PC-3 (cell line): ENCODE results near the gene FOXP1.

Experiments used
- EZH2 ChIP-seq: fragments of 300-600 bp; sonication (generic); IDR thresholded peaks from one replicate; pipeline ENCODE4 v1.6.1; 2017; ENCODE audit warnings: antibody characterized with exemption, mild to moderate bottlenecking, low read length; ENCODE audit not compliant: unreplicated experiment
- EZH2phosphoT487 ChIP-seq: fragments of 300-600 bp; sonication (generic); IDR thresholded peaks from 2 replicates; pipeline ENCODE4 v1.6.1; 2018; ENCODE audit warnings: mild to moderate bottlenecking, antibody characterized with exemption, low read length, borderline replicate concordance
- TF ChIP-seq, protein P1 (sequence below): fragments of 300-600 bp; sonication (generic); conservative IDR thresholded peaks from 2 replicates; pipeline ENCODE4 v1.5.1; 2017; ENCODE audit warnings: antibody characterized with exemption, low read depth, mild to moderate bottlenecking, low read length

GRCh38 chr3:71057526-71057894 lies 526.0 kb downstream of the FOXP1 start:
- TF ChIP-seq, protein P1, sequence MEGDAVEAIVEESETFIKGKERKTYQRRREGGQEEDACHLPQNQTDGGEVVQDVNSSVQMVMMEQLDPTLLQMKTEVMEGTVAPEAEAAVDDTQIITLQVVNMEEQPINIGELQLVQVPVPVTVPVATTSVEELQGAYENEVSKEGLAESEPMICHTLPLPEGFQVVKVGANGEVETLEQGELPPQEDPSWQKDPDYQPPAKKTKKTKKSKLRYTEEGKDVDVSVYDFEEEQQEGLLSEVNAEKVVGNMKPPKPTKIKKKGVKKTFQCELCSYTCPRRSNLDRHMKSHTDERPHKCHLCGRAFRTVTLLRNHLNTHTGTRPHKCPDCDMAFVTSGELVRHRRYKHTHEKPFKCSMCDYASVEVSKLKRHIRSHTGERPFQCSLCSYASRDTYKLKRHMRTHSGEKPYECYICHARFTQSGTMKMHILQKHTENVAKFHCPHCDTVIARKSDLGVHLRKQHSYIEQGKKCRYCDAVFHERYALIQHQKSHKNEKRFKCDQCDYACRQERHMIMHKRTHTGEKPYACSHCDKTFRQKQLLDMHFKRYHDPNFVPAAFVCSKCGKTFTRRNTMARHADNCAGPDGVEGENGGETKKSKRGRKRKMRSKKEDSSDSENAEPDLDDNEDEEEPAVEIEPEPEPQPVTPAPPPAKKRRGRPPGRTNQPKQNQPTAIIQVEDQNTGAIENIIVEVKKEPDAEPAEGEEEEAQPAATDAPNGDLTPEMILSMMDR, result no peak
- TF ChIP-seq EZH2phosphoT487 (no peak), EZH2 (no peak)
